ENCODE results near the gene EPHB1.

EPHB1 gene

GRCh38 chr3:134885877-134886621 lies 91.0 kb downstream of the EPHB1 start:
- DNase-seq = no peak

DNA sequence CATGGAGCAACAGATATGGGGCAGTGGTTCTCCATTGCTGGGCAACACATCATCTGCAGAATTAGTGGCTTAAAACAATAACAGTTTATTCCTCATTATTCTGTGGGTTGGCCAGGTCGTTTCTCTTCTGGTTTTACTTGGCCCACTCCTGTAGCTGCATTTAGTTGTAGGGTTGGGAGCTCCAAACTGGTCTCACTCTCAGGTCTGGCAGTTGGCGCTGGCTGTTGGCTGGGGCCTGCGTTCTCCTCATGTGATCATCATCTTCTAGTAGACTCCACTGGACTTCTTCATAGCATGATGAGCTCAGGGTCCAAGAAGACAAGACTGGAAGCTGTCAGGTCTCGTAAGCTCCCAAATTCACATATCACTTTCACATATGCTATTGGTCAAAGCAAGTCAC lies 91.9 kb downstream of the EPHB1 start:
- DNase-seq = no peak

DNA sequence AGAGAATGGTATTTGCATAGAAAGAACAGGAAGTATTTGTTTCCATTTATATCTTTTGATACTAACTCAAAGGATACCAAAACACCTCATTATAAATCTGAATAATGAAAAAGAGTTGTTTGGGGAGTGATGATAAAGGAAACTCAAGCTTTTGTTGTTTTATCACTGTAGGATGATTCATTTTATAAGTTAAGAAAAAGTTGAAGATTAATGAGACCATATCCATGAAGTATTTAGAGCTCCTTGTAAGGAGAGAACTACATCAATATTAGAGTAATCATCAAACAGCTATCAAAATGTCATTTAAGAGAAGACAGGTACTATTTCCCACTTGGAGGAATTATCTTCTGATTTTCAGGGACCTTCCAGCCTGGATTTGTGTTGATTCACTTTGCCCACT lies 92.5 kb downstream of the EPHB1 start:
- no peak for DNase-seq

- no peak for DNase-seq
Measured at GRCh38 chr3:134892326-134892725, 97.3 kb downstream of the EPHB1 start.

DNA sequence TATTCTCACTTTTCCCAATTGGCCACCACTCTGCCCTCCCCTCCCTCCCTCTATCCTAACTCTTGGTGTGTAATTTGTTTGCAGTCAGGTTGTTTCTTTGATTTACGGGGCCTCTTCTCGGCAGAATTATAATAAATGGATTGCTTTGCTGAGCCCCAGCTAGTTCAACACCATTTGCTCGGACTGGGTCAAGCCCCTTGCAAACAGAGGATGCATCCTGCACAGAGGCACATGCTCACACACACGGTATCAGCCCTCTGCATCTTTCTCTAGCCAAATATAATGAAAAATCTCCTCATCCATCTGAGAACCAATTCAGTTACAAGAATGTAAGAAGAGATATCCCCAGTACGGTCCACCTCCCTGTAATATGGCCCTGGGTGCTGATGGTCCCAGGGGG lies 97.7 kb downstream of the EPHB1 start:
- DNase-seq = no peak

- DNase-seq = no peak
Measured at GRCh38 chr3:134894533-134894932, 99.5 kb downstream of the EPHB1 start.

GRCh38 chr3:134895181-134895580 lies 100.1 kb downstream of the EPHB1 start:
- DNase-seq = no peak

- no peak for DNase-seq
Measured at GRCh38 chr3:134896141-134896540, 101.1 kb downstream of the EPHB1 start.

DNA sequence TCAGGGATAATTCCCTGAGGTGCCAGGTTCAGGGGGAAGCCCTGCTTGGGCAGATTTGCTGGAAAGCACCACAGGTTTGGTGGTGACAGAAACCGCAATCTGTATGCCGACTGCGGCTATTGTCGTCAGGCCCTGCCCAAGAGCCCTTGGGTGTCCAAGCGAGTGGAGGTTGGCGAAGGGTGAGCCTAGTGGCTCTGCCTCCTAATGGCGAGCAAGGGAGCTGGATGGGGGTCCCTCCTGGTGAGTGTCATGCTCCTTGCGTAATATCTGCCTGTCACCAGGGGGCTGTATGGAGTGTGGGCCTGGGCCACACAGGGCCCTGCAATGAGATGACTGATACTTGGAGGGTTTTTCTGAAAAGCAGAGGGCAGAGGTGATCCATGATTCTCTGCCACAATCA lies 101.6 kb downstream of the EPHB1 start:
- no peak for DNase-seq

DNA sequence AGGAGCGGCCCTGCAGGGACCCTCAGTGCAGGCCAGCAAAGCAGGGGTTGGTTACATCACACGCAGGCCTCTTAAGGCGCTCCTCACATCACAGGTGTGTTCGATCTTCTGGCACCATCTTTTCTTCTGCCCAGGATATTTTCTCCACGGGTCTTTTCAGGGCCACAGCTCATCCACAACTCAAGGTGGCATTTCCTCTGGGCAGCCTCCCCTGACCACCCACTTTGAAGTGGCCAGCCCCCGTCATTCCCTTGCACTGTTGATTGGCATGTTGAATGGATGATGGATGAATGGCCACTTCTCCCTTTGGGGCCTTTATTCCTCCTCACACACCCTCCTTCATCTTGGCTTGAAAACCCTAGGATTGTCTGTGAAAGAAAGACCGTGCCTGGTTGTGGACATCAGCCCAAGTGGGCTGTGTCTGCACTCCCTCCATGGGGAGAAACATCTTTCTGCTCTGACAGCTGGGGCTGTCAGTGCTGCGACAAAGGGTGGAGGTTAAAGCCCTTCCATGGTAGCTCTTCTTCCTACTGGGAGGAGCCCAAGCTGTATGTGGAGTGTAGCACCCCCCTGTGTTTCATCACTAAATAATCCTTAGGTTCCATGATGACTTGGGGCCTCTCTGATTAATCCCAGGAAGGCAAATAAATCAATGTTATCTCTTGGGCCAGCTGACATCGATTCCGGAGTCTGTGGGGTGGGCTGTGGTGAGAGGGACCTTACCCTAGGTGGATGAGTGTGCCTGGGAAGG lies 102.5 kb downstream of the EPHB1 start:
- no peak for DNase-seq

DNA sequence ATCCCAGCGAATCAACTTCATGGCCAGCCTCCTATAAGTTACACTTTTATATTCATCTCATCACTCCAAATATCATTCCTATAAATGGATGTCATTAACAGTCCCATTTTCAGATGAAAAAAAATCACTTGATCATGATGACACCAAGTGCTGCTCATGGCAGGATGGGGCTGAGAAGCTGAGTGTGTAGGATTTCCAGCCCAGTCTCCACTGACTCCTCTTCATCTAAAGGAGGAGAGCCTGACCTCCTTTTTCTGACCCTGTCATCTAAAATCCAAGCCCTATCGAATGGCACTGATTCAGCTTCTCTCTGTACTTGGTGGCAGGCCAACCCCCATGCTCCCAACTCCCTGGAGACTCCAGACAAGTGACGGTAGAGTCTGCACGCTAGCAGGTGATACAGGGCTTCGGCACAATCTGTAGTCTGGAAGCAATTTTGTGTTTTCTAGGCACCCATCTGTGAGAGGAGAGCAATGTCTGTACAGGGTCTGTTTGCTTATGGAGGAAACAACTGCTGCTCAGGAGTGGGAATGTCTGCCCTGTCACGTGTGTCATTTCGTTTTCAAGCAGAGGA lies 103.2 kb downstream of the EPHB1 start:
- no peak for DNase-seq

DNA sequence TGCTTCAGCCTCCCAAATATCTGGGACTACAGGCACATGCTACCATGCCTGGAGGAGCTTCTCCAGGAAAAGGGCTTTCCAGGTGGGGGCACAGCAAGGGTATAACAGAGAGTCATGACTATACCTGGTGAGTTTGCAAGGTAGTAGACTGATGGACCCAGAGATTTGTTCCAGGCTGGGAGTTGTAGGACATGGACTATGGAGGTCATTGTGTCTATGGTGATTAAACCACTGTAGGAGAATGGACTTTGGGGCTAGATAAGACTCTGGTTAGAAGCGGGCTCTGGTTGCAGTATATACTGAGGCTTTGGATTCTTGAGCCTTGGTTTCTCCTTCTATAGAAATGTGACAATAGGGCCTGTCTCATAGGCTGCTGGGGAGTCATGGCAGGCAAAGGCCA lies 104.7 kb downstream of the EPHB1 start:
- DNase-seq = no peak

- DNase-seq = no peak
Measured at GRCh38 chr3:134900482-134900881, 105.4 kb downstream of the EPHB1 start.

GRCh38 chr3:134901461-134901860 lies 106.4 kb downstream of the EPHB1 start:
- DNase-seq = no peak

GRCh38 chr3:134903837-134904236 lies 108.8 kb downstream of the EPHB1 start:
- no peak for DNase-seq

- DNase-seq = no peak
Measured at GRCh38 chr3:134904241-134904771, 109.2 kb downstream of the EPHB1 start.

- no peak for DNase-seq
Measured at GRCh38 chr3:134904776-134905646, 110.0 kb downstream of the EPHB1 start.

- no peak for DNase-seq
Measured at GRCh38 chr3:134905647-134905935, 110.5 kb downstream of the EPHB1 start.

- no peak for DNase-seq
Measured at GRCh38 chr3:134908271-134908670, 113.2 kb downstream of the EPHB1 start.

DNA sequence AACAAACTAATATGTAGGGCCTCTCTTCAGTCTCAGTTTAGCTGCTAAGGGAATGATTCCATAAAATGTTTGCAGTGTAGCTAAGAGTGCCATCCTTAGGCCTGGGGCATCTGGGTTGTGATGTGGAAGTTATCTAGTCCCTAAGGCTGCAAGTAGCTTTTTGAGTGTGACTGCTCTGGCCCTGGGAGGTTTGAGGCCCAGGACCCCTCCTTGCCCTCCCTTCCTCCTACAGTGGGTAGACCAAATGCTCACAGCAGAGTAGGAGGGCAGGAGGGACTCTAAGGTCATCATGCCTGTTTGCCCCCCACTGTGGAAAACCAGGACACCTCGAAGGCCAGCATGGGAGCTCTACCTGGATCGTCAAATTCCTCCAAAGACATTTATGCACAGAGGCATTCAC lies 115.0 kb downstream of the EPHB1 start:
- no peak for DNase-seq

GRCh38 chr3:134911586-134912548 lies 116.8 kb downstream of the EPHB1 start:
- no peak for DNase-seq

Measured in activated CD4-positive, alpha-beta T cell treated with anti-CD3 and anti-CD28 coated beads for 1 hour (primary cell).